GM12875 (cell line): ENCODE data around the gene PCP4L1.
"Not testable (repeated sequence)": the region's sequence is repeated elsewhere in the genome, so short reads cannot be mapped to it uniquely, and the experiment has no call there.

Experiments used
- H3K4me3 ChIP-seq: one replicate; pipeline ENCODE4 v1.5.1; 2011; ENCODE audit warnings: low read depth, low read length, control low read depth
- CTCF ChIP-seq: IDR thresholded peaks from 2 replicates; pipeline ENCODE4 v1.5.1; 2011; ENCODE audit warnings: low read depth, mild to moderate bottlenecking, control low read depth, inconsistent platforms, low read length, moderate library complexity, borderline replicate concordance; ENCODE audit not compliant: insufficient read depth

Gene PCP4L1

GRCh38 chr1:161309868-161310267 lies 51.3 kb downstream of the PCP4L1 start, which contains the start of gene MPZ:
Gene MPZ (minus strand): TSS chr1:161309968. CDS start chr1:161309905, 63 bp downstream.
- no peak within 1 kb of the TSS for H3K4me3 ChIP-seq
- TF ChIP-seq CTCF: no peak

GRCh38 chr1:161311595-161312181 lies 53.1 kb downstream of the PCP4L1 start:
- no peak for TF ChIP-seq CTCF
- no peak overlapping the region for H3K4me3 ChIP-seq

GRCh38 chr1:161313554-161314200 lies 55.1 kb downstream of the PCP4L1 start:
- TF ChIP-seq CTCF: no peak
- H3K4me3 ChIP-seq: peak overlapping the region; percentile 80

- peak within 1 kb of the TSS; percentile 80 for H3K4me3 ChIP-seq
- TF ChIP-seq CTCF: peak; percentile 37; the same call in 1 of the 2 replicates
Observed at GRCh38 chr1:161314201-161314981, 55.8 kb downstream of the PCP4L1 start, which contains the start of gene SDHC. Gene SDHC (plus strand): TSS chr1:161314381. CDS start chr1:161314406, 25 bp downstream.

- not testable (repeated sequence) for H3K4me3 ChIP-seq
Observed at GRCh38 chr1:161315841-161316674, 57.5 kb downstream of the PCP4L1 start.

GRCh38 chr1:161324020-161324419 lies 65.5 kb downstream of the PCP4L1 start:
- TF ChIP-seq CTCF: no peak
- no peak overlapping the region for H3K4me3 ChIP-seq

- TF ChIP-seq CTCF: no peak
- H3K4me3 ChIP-seq: no peak overlapping the region
Observed at GRCh38 chr1:161330346-161330745, 71.8 kb downstream of the PCP4L1 start.
